ENCODE measurements around the gene GLIS1. TPM values are rescaled to one million over a fixed set of nuclear protein-coding genes. Genes with fewer than 3 reads are reported as not detected.

Gene GLIS1
- total and polyA plus RNA-seq, 2 experiments from 2014 or later: 0.26 to 0.31 TPM

DNA sequence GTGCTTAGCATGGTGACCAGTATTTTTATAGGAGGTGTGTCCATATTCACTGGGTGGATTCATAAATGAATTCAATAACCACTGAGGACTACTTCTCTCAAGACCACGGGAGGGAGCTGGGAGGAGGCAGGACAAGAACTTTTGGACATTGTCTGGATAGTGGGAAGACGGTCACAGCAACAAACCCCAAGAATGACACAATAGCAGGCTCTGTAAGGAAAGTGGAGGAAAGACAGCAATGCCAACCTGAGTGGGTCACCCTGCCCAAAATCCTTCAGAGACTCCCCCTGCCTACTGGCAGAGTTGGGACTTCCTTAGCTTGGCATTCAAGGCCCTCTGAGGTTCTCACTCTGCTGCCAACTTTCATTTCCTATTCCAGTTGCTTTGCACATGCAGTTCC lies 42.0 kb downstream of the GLIS1 start:
- H3K9me3 Mint-ChIP-seq: no peaks in the 10 kb centered on the region
- no peaks in the 10 kb centered on the region for H3K36me3 Mint-ChIP-seq (ENCODE audit: low read depth)
- H3K9me2 ChIP-seq (ENCODE audit: insufficient read depth): no peaks in the 10 kb centered on the region
- TF ChIP-seq, protein P1, sequence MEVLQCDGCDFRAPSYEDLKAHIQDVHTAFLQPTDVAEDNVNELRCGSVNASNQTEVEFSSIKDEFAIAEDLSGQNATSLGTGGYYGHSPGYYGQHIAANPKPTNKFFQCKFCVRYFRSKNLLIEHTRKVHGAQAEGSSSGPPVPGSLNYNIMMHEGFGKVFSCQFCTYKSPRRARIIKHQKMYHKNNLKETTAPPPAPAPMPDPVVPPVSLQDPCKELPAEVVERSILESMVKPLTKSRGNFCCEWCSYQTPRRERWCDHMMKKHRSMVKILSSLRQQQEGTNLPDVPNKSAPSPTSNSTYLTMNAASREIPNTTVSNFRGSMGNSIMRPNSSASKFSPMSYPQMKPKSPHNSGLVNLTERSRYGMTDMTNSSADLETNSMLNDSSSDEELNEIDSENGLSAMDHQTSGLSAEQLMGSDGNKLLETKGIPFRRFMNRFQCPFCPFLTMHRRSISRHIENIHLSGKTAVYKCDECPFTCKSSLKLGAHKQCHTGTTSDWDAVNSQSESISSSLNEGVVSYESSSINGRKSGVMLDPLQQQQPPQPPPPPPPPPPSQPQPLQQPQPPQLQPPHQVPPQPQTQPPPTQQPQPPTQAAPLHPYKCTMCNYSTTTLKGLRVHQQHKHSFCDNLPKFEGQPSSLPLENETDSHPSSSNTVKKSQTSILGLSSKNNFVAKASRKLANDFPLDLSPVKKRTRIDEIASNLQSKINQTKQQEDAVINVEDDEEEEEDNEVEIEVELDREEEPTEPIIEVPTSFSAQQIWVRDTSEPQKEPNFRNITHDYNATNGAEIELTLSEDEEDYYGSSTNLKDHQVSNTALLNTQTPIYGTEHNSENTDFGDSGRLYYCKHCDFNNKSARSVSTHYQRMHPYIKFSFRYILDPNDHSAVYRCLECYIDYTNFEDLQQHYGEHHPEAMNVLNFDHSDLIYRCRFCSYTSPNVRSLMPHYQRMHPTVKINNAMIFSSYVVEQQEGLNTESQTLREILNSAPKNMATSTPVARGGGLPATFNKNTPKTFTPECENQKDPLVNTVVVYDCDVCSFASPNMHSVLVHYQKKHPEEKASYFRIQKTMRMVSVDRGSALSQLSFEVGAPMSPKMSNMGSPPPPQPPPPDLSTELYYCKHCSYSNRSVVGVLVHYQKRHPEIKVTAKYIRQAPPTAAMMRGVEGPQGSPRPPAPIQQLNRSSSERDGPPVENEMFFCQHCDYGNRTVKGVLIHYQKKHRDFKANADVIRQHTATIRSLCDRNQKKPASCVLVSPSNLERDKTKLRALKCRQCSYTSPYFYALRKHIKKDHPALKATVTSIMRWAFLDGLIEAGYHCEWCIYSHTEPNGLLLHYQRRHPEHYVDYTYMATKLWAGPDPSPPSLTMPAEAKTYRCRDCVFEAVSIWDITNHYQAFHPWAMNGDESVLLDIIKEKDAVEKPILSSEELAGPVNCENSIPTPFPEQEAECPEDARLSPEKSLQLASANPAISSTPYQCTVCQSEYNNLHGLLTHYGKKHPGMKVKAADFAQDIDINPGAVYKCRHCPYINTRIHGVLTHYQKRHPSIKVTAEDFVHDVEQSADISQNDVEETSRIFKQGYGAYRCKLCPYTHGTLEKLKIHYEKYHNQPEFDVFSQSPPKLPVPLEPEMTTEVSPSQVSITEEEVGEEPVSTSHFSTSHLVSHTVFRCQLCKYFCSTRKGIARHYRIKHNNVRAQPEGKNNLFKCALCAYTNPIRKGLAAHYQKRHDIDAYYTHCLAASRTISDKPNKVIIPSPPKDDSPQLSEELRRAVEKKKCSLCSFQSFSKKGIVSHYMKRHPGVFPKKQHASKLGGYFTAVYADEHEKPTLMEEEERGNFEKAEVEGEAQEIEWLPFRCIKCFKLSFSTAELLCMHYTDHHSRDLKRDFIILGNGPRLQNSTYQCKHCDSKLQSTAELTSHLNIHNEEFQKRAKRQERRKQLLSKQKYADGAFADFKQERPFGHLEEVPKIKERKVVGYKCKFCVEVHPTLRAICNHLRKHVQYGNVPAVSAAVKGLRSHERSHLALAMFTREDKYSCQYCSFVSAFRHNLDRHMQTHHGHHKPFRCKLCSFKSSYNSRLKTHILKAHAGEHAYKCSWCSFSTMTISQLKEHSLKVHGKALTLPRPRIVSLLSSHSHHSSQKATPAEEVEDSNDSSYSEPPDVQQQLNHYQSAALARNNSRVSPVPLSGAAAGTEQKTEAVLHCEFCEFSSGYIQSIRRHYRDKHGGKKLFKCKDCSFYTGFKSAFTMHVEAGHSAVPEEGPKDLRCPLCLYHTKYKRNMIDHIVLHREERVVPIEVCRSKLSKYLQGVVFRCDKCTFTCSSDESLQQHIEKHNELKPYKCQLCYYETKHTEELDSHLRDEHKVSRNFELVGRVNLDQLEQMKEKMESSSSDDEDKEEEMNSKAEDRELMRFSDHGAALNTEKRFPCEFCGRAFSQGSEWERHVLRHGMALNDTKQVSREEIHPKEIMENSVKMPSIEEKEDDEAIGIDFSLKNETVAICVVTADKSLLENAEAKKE (CRISPR knock-in tag; IDR thresholded peaks at IDR 0.05): no peak
- H3K4me3 ChIP-seq: no peak overlapping the region
- no peak overlapping the region for H3K4me2 ChIP-seq
- no peaks in the 10 kb centered on the region for H4K20me1 ChIP-seq (replicated peaks; ENCODE audit: insufficient read depth)
- H3F3A ChIP-seq (replicated peaks; ENCODE audit: low read depth): no peaks in the 10 kb centered on the region
- no peaks in the 10 kb centered on the region for H3K36me3 ChIP-seq (ENCODE audit: insufficient read depth)
- H3K79me2 ChIP-seq (replicated peaks; ENCODE audit: insufficient read depth): no peaks in the 10 kb centered on the region
- H3K27me3 Mint-ChIP-seq (ENCODE audit: insufficient read depth, low read depth, poor library complexity): peaks cover 2% of the 10 kb centered on the region
- H3K27me3 ChIP-seq (ENCODE audit: insufficient read depth): no peaks in the 10 kb centered on the region
- no peak for ATAC-seq
- H3K27ac Mint-ChIP-seq: no peak overlapping the region
- no peak overlapping the region for H3K27ac ChIP-seq (ENCODE audit: low read depth)
- H2AFZ ChIP-seq: no peak overlapping the region
- H3K4me3 Mint-ChIP-seq: no peak overlapping the region
- no peak for DNase-seq (ENCODE audit: low spot score)
- H3K4me1 ChIP-seq (ENCODE audit: insufficient read depth): no peaks in the 10 kb centered on the region
- H3K4me1 Mint-ChIP-seq: peaks cover 5% of the 10 kb centered on the region; the same call in 1 of the 3 replicates

DNA sequence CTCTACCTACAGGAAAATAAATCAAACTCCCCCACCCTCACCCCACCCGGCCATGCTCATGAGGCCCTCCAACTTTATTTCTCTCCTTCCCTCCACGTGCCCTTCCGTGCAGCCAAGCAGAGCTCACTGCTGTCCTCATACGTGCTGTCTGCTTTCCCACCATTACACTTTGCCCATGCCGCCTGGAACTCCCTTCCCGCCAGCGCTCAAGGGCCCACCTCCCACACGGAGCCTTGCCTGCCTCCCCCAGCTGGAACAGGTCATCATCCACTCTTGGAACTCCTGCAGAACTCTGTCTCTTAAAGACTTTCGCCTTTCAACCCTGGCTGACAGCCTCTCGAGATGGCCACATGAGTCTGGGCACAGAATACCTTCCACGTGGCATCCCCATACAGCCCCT lies 42.4 kb downstream of the GLIS1 start:
- H3K79me2 ChIP-seq (replicated peaks; ENCODE audit: insufficient read depth): no peaks in the 10 kb centered on the region
- no peak overlapping the region for H3K27ac Mint-ChIP-seq
- H3K4me3 ChIP-seq: no peak overlapping the region
- H3K27me3 ChIP-seq (ENCODE audit: insufficient read depth): no peaks in the 10 kb centered on the region
- DNase-seq (ENCODE audit: low spot score): no peak
- no peak overlapping the region for H3K27ac ChIP-seq (ENCODE audit: low read depth)
- H3K36me3 ChIP-seq (ENCODE audit: insufficient read depth): no peaks in the 10 kb centered on the region
- no peaks in the 10 kb centered on the region for H3K4me1 ChIP-seq (ENCODE audit: insufficient read depth)
- no peaks in the 10 kb centered on the region for H3K9me3 Mint-ChIP-seq
- no peaks in the 10 kb centered on the region for H3K9me2 ChIP-seq (ENCODE audit: insufficient read depth)
- H3K4me2 ChIP-seq: no peak overlapping the region
- no peaks in the 10 kb centered on the region for H3K36me3 Mint-ChIP-seq (ENCODE audit: low read depth)
- H3K4me3 Mint-ChIP-seq: no peak overlapping the region
- H4K20me1 ChIP-seq (replicated peaks; ENCODE audit: insufficient read depth): no peaks in the 10 kb centered on the region
- no peak for ATAC-seq
- no peak overlapping the region for H2AFZ ChIP-seq
- H3F3A ChIP-seq (replicated peaks; ENCODE audit: low read depth): no peaks in the 10 kb centered on the region
- H3K4me1 Mint-ChIP-seq: peaks cover 5% of the 10 kb centered on the region; the same call in 1 of the 3 replicates
- H3K27me3 Mint-ChIP-seq (ENCODE audit: insufficient read depth, low read depth, poor library complexity): peaks cover 1% of the 10 kb centered on the region
- TF ChIP-seq, protein P2, sequence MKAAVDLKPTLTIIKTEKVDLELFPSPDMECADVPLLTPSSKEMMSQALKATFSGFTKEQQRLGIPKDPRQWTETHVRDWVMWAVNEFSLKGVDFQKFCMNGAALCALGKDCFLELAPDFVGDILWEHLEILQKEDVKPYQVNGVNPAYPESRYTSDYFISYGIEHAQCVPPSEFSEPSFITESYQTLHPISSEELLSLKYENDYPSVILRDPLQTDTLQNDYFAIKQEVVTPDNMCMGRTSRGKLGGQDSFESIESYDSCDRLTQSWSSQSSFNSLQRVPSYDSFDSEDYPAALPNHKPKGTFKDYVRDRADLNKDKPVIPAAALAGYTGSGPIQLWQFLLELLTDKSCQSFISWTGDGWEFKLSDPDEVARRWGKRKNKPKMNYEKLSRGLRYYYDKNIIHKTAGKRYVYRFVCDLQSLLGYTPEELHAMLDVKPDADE (IDR thresholded peaks at IDR 0.05): no peak
- no peak for TF ChIP-seq ZNF331 (CRISPR knock-in tag; IDR thresholded peaks at IDR 0.05; ENCODE audit: low read depth)
- TF ChIP-seq POLR2AphosphoS5 (IDR thresholded peaks at IDR 0.05; ENCODE audit: low read depth): no peak
- no peak for TF ChIP-seq EZH2 (IDR thresholded peaks at IDR 0.05; ENCODE audit: low read depth, unreplicated experiment)
- TF ChIP-seq, protein P1 (CRISPR knock-in tag; IDR thresholded peaks at IDR 0.05): no peak

All from GM23338 (cell line).